ENCODE measurements around the gene LRRC73.
"Not testable (repeated sequence)": the region's sequence is repeated elsewhere in the genome, so short reads cannot be mapped to it uniquely, and the experiment has no call there.

LRRC73 gene

GRCh38 chr6:43511824-43512415 is 1.8 kb upstream of the LRRC73 start:
- DNase-seq (ENCODE audit: low read depth in 2 of 2, low spot score in 1 of 2), result no peak

GRCh38 chr6:43510827-43511163 is 649 bp upstream of the LRRC73 start:
- DNase-seq (ENCODE audit: low read depth in 2 of 2, low spot score in 1 of 2), result no peak

DNA sequence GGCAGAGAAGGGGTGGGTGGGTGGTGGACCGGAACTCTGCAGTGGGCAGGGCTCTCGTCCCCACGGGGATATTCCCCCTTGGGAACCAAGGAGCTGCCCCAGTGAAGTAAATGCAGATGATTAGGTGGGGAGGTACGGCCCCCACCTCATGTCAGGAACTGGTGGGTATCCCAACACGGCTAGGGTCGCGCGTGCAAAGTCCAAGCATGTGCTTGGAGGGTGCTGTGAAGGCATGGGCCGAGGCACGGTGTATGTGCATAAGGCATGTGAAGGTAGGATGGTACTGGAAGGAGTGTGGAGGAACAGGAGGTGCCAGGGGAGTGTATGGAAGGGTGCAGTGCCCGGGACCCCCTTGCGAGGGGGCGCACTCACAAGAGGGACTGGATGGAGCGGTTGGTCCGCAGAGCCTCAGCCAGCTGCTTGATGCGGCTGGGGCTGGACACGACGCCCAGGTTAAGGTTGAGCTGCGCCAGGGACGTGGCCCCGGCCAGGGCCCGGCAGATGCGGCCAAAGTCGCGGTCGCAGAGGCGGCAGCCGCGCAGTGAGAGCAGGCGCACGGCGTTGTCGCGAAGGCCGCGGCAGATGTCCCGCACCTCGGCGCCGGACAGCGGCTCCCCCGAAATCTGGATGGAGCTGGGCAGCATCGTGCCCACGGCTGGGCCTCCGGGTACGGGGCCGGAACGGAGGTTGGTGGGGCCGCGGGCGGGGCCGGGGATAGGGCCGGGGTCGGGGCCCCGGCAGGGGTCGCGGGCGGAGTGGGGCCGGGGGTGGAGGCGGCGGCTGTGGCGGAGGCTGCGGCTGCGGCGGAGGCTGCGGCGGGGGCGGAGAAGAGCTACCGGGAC is 783 bp downstream of the LRRC73 start:
- no peak for DNase-seq (ENCODE audit: low read depth in 2 of 2, low spot score in 1 of 2)

- no peak for DNase-seq (ENCODE audit: low read depth in 2 of 2, low spot score in 1 of 2)
Observed at GRCh38 chr6:43508481-43509141, 1.5 kb downstream of the LRRC73 start.

- DNase-seq (ENCODE audit: low read depth in 2 of 2, low spot score in 1 of 2), result peak; percentile 52 to 64
Observed at GRCh38 chr6:43506667-43507471, 3.3 kb downstream of the LRRC73 start.

- DNase-seq (ENCODE audit: low read depth in 2 of 2, low spot score in 1 of 2), result no peak
Observed at GRCh38 chr6:43506171-43506570, 4.0 kb downstream of the LRRC73 start.

GRCh38 chr6:43505718-43506117 is 4.4 kb downstream of the LRRC73 start:
- DNase-seq (ENCODE audit: low read depth in 2 of 2, low spot score in 1 of 2), result no peak

- no peak for DNase-seq (ENCODE audit: low read depth in 2 of 2, low spot score in 1 of 2)
Observed at GRCh38 chr6:43504756-43505593, 5.2 kb downstream of the LRRC73 start.

DNA sequence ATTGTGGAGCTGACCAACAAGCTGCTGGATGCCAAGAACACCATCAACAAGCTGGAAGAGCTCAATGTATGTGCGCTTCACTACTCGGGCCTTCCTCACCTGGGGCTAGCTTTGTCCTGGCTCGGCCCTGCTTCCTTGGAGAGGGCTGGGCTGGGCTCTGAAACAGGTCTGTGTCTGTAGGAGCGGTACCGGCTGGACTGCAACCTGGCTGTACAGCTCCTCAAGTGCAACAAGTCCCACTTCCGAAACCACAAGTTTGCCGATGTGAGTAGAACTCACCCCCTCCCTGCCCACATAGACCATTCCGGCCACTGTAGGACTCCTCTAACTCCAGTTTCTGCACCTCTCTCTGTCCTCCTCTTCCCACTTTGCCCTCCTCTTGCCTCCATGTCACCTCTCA is 6.7 kb downstream of the LRRC73 start:
- DNase-seq (ENCODE audit: low read depth in 2 of 2, low spot score in 1 of 2), result no peak

DNA sequence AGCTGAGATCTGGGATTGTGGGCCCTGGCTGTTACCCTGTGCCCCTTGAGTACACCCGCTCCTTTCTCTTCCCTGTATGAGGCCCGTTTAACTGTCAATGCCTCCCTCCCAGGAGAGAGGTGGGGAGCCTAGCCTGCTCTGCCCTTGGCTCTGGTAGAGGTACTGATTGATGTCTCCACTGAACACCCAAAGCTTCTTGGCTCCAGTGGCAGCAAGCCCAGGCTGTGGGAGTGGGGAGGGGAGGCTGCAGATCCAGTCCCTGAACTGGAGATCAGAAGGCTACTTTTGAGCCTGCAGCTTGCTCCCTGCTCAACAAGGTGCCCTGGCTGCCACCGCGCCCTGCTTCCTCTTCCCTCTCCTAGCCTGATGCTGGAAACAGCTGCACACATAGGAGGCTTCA is 7.5 kb downstream of the LRRC73 start:
- DNase-seq (ENCODE audit: low read depth in 2 of 2, low spot score in 1 of 2), result no peak

DNA sequence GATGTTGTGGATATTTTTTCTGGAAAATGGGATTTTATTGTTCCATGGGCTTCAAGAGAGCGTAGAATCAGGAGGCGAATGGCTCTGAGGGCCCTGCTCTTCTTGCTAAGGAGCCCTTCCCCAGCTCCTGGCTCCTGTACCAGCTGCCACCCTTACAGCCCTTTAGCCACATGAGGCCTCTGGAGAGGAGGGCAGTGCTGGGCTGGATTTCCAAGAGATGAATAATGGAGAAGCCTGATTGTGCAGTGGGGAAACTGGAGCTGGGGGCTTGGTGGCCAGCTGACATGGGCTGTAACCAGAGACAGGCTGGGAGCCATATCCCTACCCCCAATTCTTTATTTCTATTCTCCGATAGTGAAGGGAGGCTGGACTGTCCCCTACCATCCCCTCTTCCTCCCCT is 9.2 kb downstream of the LRRC73 start:
- DNase-seq (ENCODE audit: low read depth in 2 of 2, low spot score in 1 of 2), result no peak

GRCh38 chr6:43499028-43499815 is 10.9 kb downstream of the LRRC73 start:
- DNase-seq (ENCODE audit: low read depth in 2 of 2, low spot score in 1 of 2), result no peak

GRCh38 chr6:43498291-43498690 is 11.9 kb downstream of the LRRC73 start:
- not testable (repeated sequence) for DNase-seq (ENCODE audit: low read depth in 2 of 2, low spot score in 1 of 2)

DNA sequence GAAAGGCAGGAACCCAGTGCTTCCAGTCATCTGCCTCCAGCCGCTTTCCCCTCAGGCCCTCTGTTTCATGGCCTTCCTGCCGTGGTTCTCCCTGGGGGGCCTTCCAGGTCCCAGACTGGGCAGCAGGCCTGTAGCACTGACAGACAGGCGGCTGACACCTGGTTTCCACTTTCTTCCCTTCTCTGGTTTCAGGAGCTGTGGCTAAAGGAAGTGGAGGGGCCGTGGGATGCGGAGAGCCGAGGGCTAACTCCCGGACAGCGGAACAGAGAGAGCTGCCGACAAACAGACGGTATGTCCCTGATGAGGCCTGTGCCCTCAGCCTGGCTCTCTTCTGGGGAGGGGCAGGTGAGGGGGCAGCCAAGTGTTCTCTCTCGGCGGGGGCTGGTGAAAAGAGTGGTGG is 12.5 kb downstream of the LRRC73 start:
- no peak for DNase-seq (ENCODE audit: low read depth in 2 of 2, low spot score in 1 of 2)

- DNase-seq (ENCODE audit: low read depth in 2 of 2, low spot score in 1 of 2), result no peak
Observed at GRCh38 chr6:43497129-43497396, 13.1 kb downstream of the LRRC73 start.

DNA sequence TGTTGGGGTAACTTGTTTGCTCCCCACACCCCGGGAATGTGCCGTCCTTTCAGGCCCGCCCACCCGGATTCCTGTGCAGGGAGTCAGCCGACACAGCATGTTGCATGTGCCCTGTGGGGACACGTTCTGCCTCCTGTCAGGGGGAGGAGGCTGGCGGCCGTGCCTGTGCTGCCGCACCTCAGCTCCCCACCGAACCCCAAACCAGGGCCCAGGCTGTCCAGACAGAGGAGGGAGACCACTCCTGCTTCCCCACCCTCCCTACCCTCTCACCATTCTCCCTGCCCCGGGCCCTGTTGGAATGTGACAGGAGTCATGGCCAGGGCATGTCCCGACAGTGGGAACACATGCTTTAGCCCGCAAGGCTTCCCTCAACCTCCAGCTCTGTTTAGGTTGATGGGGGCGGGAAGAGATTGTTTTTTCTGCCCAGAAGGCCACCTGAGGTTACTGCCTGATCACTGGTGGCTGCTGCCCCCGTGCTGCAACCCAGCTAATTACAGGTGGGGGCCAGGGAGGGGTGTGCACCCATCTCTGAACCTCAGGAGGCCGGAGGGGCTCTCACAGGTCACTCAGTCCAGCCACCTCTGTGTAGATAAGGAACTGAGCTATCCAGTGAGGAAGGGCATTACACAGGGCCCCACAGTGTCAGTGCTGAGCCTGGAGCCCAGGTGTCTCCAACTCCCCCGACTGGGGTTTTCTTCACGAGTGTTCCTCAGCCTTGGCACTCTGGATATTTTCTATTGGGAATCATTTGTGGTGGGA is 13.6 kb downstream of the LRRC73 start:
- DNase-seq (ENCODE audit: low read depth in 2 of 2, low spot score in 1 of 2), result no peak

DNA sequence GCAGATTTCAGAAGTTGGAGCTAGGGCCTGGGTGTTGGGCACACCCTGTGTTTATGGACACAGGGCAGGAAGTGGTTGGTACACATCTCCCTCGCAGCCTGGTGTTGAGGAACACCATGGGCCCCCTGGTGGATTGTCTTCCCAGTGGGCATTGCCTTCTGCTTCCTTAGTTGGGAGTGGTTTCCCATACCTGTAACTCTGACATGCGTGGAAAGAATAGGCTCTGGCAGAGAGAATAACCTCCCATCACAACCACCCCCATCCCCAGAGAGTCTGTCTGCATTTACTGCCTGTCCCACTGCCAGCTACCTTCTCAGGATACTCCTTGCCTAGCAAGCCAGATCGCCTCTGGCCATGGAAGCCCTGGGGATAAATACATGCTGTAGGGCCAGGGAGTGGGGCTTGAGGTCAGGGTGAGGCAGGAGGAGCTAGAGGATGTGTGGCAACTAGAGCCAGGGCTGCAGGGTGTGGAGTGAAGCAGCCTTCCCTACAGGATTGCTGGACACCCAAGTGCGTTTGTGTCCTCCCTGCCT is 14.7 kb downstream of the LRRC73 start:
- DNase-seq (ENCODE audit: low read depth in 2 of 2, low spot score in 1 of 2), result no peak

- no peak for DNase-seq (ENCODE audit: low read depth in 2 of 2, low spot score in 1 of 2)
Observed at GRCh38 chr6:43494766-43495165, 15.4 kb downstream of the LRRC73 start.

DNA sequence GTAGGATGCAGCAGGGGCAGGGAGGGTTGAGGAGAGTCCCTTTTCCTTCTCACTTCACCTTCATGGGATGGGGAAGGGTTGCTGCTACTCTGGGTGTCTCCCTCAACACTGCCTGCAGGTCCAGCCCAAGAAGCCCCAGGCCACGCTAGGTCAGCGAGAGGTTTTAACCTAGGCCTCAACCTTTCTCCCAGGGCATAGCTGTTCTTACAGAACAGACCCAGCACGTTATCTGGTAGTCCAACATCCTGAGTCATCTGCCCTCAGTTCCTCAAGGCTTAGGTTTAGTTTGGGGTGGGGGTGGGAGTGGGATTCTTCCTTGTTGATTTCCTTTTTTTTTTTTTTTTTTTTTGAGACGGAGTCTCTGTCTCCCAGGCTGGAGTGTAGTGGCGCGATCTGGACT is 15.8 kb downstream of the LRRC73 start:
- DNase-seq (ENCODE audit: low read depth in 2 of 2, low spot score in 1 of 2), result no peak
